Gastroesophageal sphincter (tissue), 4 donors: Measurements from ENCODE around the gene ALKBH2. TPM values are rescaled to one million over a fixed set of nuclear protein-coding genes. Genes with fewer than 3 reads are reported as not detected.

Source experiments
- ATAC-seq: fragments of 150-250 bp; one replicate; pipeline ENCODE4 v1.9.1; 2016; ENCODE audit warnings: mild to moderate bottlenecking, moderate library complexity
- H3K27ac ChIP-seq, 4 donors: fragments of 200-600 bp; sonication (generic) in 3 of 4; 1 replicate in 3 of 4; 2 replicates in 1 of 4; pipeline ENCODE4 v1.5.1; 2016 to 2019
- H3K27me3 ChIP-seq: fragments of 200-600 bp; sonication (generic); one replicate; pipeline ENCODE4 v1.5.1; 2019
- H3K36me3 ChIP-seq, 2 donors: fragments of 200-600 bp; sonication (generic); one replicate each; pipeline ENCODE4 v1.5.1; 2019; ENCODE audit warnings: control low read depth in 1 of 2
- H3K4me1 ChIP-seq, 3 donors: fragments of 200-600 bp; sonication (generic); 1 replicate in 2 of 3; 2 replicates in 1 of 3; pipeline ENCODE4 v1.5.1; 2016 to 2019; ENCODE audit warnings: control low read depth in 2 of 3
- H3K4me3 ChIP-seq, 2 donors: fragments of 200-600 bp; sonication (generic); one replicate each; pipeline ENCODE4 v1.5.1; 2019; ENCODE audit warnings: mild to moderate bottlenecking in 1 of 2, moderate library complexity in 1 of 2
- H3K9me3 ChIP-seq, 3 donors: fragments of 200-600 bp; sonication (generic); one replicate each; pipeline ENCODE4 v1.5.1; 2017 to 2019; ENCODE audit warnings: control low read depth in 2 of 3
- EP300 ChIP-seq: sonication (generic); formaldehyde crosslinking; IDR thresholded peaks from one replicate; pipeline ENCODE4 v1.6.1; 2017; ENCODE audit warnings: antibody characterized with exemption, mild to moderate bottlenecking
- POLR2A ChIP-seq, 2 donors: fragments of 450-650 bp; IDR thresholded peaks; one replicate each; pipeline ENCODE4 v1.6.1; 2017; ENCODE audit warnings: antibody characterized with exemption in 2 of 2, mild to moderate bottlenecking in 2 of 2, moderate library complexity in 1 of 2
- POLR2AphosphoS5 ChIP-seq: sonication (generic); formaldehyde crosslinking; IDR thresholded peaks from one replicate; pipeline ENCODE4 v1.6.1; 2017; ENCODE audit warnings: antibody characterized with exemption
- WGBS, 2 donors: methylation state at CpG; one replicate each; pipeline ENCODE4 v1.1.5; 2018; ENCODE audit warnings: low coverage in 1 of 2; 5-methylcytosine and 5-hydroxymethylcytosine counted together
- total RNA-seq, 4 donors: library from RNA; depleted of rRNA; stranded (reverse); fragments of >200 nt; gene quantifications; one replicate each; pipeline ENCODE4 v1.1.0, GENCODE V29; 2016
- TF ChIP-seq, protein P1 (sequence below), 4 experiments: fragments of 200-600 bp in 2 of 4; fragments of 450-650 bp in 2 of 4; sonication (generic) in 1 of 4; IDR thresholded peaks; one replicate each; pipeline ENCODE4 v1.5.1; 2017 to 2019; ENCODE audit warnings: antibody characterized with exemption in 4 of 4, mild to moderate bottlenecking in 2 of 4, moderate library complexity in 2 of 4

ALKBH2 gene
- total RNA-seq, 4 donors from 2014 or later = 13.5 to 21.9 (median 16.9) TPM

DNA sequence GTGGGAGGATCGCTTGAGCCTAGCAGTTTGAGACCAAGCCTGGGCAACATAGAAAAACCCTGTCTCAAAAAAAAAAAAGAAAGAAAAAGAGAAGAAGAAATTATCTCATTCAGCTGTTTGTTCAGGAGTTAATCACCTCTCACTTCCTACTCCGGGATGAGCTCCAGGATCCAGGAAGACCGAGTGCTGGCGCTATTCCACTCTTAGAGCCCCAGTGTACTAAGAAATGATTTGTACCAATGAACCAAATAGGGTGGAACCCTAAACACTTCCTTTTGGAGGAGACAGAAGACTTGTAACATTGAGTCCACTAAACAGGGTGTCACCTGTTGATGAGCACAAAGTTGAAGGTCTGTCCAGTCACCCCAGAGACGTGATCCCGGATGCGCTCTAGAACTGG, 3.6 kb downstream of the ALKBH2 start:
- TF ChIP-seq, protein P1, sequence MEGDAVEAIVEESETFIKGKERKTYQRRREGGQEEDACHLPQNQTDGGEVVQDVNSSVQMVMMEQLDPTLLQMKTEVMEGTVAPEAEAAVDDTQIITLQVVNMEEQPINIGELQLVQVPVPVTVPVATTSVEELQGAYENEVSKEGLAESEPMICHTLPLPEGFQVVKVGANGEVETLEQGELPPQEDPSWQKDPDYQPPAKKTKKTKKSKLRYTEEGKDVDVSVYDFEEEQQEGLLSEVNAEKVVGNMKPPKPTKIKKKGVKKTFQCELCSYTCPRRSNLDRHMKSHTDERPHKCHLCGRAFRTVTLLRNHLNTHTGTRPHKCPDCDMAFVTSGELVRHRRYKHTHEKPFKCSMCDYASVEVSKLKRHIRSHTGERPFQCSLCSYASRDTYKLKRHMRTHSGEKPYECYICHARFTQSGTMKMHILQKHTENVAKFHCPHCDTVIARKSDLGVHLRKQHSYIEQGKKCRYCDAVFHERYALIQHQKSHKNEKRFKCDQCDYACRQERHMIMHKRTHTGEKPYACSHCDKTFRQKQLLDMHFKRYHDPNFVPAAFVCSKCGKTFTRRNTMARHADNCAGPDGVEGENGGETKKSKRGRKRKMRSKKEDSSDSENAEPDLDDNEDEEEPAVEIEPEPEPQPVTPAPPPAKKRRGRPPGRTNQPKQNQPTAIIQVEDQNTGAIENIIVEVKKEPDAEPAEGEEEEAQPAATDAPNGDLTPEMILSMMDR (IDR thresholded peaks at IDR 0.05) = no peak
- no peak overlapping the region for H3K27ac ChIP-seq
- H3K4me1 ChIP-seq = peaks cover 0 to 35% (median 9%) of the 10 kb centered on the region in 3 donors
- whole genome bisulfite sequencing, 2 donors = 60 to 74% methylated on average over 1 to 6 of the region's 7 CpGs
- peaks cover 0 to 70% of the 10 kb centered on the region in 2 donors for H3K36me3 ChIP-seq
- no peaks in the 10 kb centered on the region for H3K27me3 ChIP-seq
- ATAC-seq = no peak
- H3K9me3 ChIP-seq = no peaks in the 10 kb centered on the region
- H3K4me3 ChIP-seq = no peak overlapping the region

DNA sequence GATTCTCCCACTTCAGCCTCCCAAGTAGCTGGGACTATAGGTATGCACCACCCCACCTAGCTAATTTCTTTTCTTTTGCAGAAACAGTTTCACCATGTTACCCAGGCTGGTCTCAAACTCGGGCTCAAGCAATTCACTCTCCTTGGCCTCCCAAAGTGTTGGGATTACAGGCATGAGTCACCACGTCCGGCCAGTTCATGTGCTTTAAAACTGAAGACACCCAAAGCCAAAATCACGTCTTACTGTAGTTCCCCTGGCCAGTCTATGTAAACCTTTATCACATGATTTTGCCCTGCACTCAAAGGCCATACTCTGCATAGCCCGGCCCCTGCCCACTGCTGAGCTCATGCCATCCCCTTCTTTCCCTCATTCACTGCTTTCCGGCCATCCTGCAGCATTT, 4.5 kb downstream of the ALKBH2 start:
- TF ChIP-seq POLR2A (IDR thresholded peaks at IDR 0.05) (no peak), EP300 (no peak), POLR2AphosphoS5 (no peak)
- TF ChIP-seq, protein P1 (IDR thresholded peaks at IDR 0.05) = no peak
- no peak for ATAC-seq
- 58 to 69% methylated on average over 6 of the region's 6 CpGs for WGBS, 2 donors
- Histone ChIP-seq H3K4me1 (peaks cover 0 to 34% (median 9%) of the 10 kb centered on the region in 3 donors), H3K27me3 (no peaks in the 10 kb centered on the region), H3K4me3 (no peak overlapping the region), H3K27ac (no peak overlapping the region), H3K9me3 (no peaks in the 10 kb centered on the region), H3K36me3 (peaks cover 0 to 79% of the 10 kb centered on the region in 2 donors)

DNA sequence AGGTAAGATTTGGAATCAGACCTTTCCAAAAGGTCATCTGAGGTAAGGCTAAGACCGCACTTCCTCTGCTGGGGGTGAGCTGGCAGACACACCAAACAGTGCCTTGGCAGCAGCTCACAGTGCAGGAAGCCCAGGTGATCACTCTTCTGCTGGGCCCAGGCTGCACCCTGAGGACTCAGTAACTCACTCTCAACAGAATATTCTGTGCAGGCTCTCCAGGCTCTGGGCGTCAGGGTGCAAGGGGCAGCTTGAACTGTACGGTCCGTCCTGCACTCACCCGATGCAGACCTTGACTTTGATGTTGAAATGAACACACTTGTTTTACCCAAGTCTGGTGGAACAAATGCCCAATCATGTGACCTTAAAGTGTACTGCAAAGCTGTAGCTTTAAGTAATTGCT, 6.0 kb downstream of the ALKBH2 start:
- 71 to 73% methylated on average over 1 of the region's 5 CpGs for WGBS, 2 donors
- no peaks in the 10 kb centered on the region for H3K27me3 ChIP-seq
- no peak overlapping the region for H3K27ac ChIP-seq
- peaks cover 0 to 95% of the 10 kb centered on the region in 2 donors for H3K36me3 ChIP-seq
- TF ChIP-seq POLR2AphosphoS5 = no peak
- TF ChIP-seq EP300 = no peak
- TF ChIP-seq POLR2A (IDR thresholded peaks at IDR 0.05) = no peak
- TF ChIP-seq, protein P1 (IDR thresholded peaks at IDR 0.05) = no peak
- no peak overlapping the region for H3K4me3 ChIP-seq
- ATAC-seq = no peak
- no peaks in the 10 kb centered on the region for H3K9me3 ChIP-seq
- H3K4me1 ChIP-seq = peaks cover 0 to 19% (median 6%) of the 10 kb centered on the region in 3 donors

DNA sequence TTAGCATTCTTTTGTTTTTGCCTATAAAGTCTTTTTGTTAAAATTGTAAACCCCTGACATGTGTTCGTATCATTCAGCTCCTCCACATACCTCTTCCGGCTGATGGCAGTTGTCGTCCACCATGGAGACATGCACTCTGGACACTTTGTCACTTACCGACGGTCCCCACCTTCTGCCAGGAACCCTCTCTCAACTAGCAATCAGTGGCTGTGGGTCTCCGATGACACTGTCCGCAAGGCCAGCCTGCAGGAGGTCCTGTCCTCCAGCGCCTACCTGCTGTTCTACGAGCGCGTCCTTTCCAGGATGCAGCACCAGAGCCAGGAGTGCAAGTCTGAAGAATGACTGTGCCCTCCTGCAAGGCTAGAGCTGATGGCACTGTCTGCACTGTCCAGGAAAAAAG, 7.7 kb downstream of the ALKBH2 start:
- ATAC-seq = no peak
- TF ChIP-seq POLR2AphosphoS5 = no peak
- TF ChIP-seq POLR2A (IDR thresholded peaks at IDR 0.05) = no peak
- TF ChIP-seq, protein P1 (IDR thresholded peaks at IDR 0.05) = no peak
- TF ChIP-seq EP300 = no peak
- Histone ChIP-seq H3K27me3 (no peaks in the 10 kb centered on the region), H3K27ac (no peak overlapping the region), H3K4me1 (peaks cover 0 to 3% (median 0%) of the 10 kb centered on the region in 3 donors), H3K4me3 (no peak overlapping the region), H3K36me3 (peaks cover 0 to 100% of the 10 kb centered on the region in 2 donors), H3K9me3 (no peaks in the 10 kb centered on the region)
- 93 to 94% methylated on average over 5 to 8 of the region's 11 CpGs for WGBS, 2 donors

DNA sequence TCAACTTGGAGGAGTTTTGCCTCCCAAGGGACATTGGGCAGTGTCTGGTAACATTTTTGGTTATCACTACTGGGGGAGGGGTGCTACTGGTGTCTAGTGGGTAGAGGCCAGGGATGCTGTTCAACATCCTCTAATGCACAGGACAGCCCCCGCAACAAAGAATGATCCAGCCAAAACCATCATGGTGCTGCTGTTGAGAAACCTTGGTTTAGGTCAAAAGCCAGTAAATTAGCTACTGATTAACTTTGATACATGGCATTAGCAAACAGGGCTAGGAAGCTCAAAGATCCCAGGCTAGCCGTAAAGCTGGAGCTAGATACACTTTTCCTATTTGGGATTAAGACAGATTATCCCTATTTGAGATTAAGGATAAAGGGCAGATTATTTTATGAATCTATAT, 8.8 kb downstream of the ALKBH2 start:
- 97 to 100% methylated on average over 2 of the region's 2 CpGs for WGBS, 2 donors
- H3K27ac ChIP-seq = no peak overlapping the region
- H3K9me3 ChIP-seq = no peaks in the 10 kb centered on the region
- H3K4me1 ChIP-seq = no peaks in the 10 kb centered on the region
- peaks cover 0 to 97% of the 10 kb centered on the region in 2 donors for H3K36me3 ChIP-seq
- no peak overlapping the region for H3K4me3 ChIP-seq
- no peaks in the 10 kb centered on the region for H3K27me3 ChIP-seq
- TF ChIP-seq, protein P1 (IDR thresholded peaks at IDR 0.05) = no peak
- TF ChIP-seq POLR2A (IDR thresholded peaks at IDR 0.05) (no peak), POLR2AphosphoS5 (no peak), EP300 (no peak)
- ATAC-seq = no peak
